Tibial nerve (tissue), 4 donors: ENCODE data around the gene NDRG3.

Source experiments
- EP300 ChIP-seq, 2 donors: sonication (generic); formaldehyde crosslinking; IDR thresholded peaks; one replicate each; pipeline ENCODE4 v1.6.1; 2017; ENCODE audit warnings: antibody characterized with exemption in 2 of 2, mild to moderate bottlenecking in 1 of 2
- POLR2A ChIP-seq, 2 donors: fragments of 450-650 bp; IDR thresholded peaks; one replicate each; pipeline ENCODE4 v1.6.1; 2017; ENCODE audit warnings: antibody characterized with exemption in 2 of 2, mild to moderate bottlenecking in 2 of 2, moderate library complexity in 2 of 2
- TF ChIP-seq, protein P1 (sequence below), 5 experiments: fragments of 200-600 bp in 3 of 5; fragments of 450-650 bp in 2 of 5; sonication (generic) in 3 of 5; IDR thresholded peaks; one replicate each; pipeline ENCODE4 v1.5.1; 2016 to 2019; ENCODE audit warnings: antibody characterized with exemption in 5 of 5, mild to moderate bottlenecking in 3 of 5, moderate library complexity in 2 of 5

- TF ChIP-seq, protein P1, sequence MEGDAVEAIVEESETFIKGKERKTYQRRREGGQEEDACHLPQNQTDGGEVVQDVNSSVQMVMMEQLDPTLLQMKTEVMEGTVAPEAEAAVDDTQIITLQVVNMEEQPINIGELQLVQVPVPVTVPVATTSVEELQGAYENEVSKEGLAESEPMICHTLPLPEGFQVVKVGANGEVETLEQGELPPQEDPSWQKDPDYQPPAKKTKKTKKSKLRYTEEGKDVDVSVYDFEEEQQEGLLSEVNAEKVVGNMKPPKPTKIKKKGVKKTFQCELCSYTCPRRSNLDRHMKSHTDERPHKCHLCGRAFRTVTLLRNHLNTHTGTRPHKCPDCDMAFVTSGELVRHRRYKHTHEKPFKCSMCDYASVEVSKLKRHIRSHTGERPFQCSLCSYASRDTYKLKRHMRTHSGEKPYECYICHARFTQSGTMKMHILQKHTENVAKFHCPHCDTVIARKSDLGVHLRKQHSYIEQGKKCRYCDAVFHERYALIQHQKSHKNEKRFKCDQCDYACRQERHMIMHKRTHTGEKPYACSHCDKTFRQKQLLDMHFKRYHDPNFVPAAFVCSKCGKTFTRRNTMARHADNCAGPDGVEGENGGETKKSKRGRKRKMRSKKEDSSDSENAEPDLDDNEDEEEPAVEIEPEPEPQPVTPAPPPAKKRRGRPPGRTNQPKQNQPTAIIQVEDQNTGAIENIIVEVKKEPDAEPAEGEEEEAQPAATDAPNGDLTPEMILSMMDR (IDR thresholded peaks at IDR 0.05) = no peak
- no peak for TF ChIP-seq POLR2A (IDR thresholded peaks at IDR 0.05)
- TF ChIP-seq EP300 (IDR thresholded peaks at IDR 0.05) = no peak
These were observed 33.2 kb upstream of the NDRG3 start for GRCh38 chr20:36778831-36779655.
